Loucy (cell line): ENCODE results near the gene DENND5A.

ENCODE experiments used
- H2AFZ ChIP-seq: fragments of 200-600 bp; sonication (generic); 2 replicates; pipeline ENCODE4 v1.6.0; 2016; ENCODE audit warnings: antibody characterized with exemption, mild to moderate bottlenecking, low read length, moderate library complexity
- H3F3A ChIP-seq: fragments of 200-600 bp; 2 replicates; pipeline ENCODE4 v1.6.0; 2016; ENCODE audit warnings: antibody characterized with exemption, low read depth, mild to moderate bottlenecking
- H3K27me3 ChIP-seq: fragments of 200-600 bp; sonication (generic); 2 replicates; pipeline ENCODE4 v1.6.1; 2014; ENCODE audit warnings: low read length, mild to moderate bottlenecking; ENCODE audit not compliant: insufficient read depth, poor library complexity, severe bottlenecking
- H3K36me3 ChIP-seq: fragments of 200-600 bp; sonication (generic); 2 replicates; pipeline ENCODE4 v1.6.1; 2016; ENCODE audit warnings: low read length; ENCODE audit not compliant: insufficient read depth
- H3K4me1 ChIP-seq: fragments of 200-600 bp; sonication (generic); 2 replicates; pipeline ENCODE4 v1.5.1; 2014; ENCODE audit warnings: low read length, mild to moderate bottlenecking; ENCODE audit not compliant: insufficient read depth, poor library complexity, severe bottlenecking
- H3K4me2 ChIP-seq: fragments of 200-600 bp; sonication (generic); 2 replicates; pipeline ENCODE4 v1.6.0; 2014; ENCODE audit warnings: antibody characterized with exemption, low read length, low read depth, mild to moderate bottlenecking; ENCODE audit not compliant: poor library complexity, severe bottlenecking
- H3K4me3 ChIP-seq: fragments of 200-600 bp; sonication (generic); 2 replicates; pipeline ENCODE4 v1.5.1; 2014; ENCODE audit warnings: low read length, mild to moderate bottlenecking, mixed read lengths; ENCODE audit not compliant: poor library complexity, severe bottlenecking
- H3K79me2 ChIP-seq: fragments of 200-600 bp; sonication (generic); 2 replicates; pipeline ENCODE4 v1.6.1; 2014; ENCODE audit warnings: low read length; ENCODE audit not compliant: insufficient read depth
- H3K9ac ChIP-seq: fragments of 200-600 bp; sonication (generic); 2 replicates; pipeline ENCODE4 v1.6.0; 2014; ENCODE audit warnings: mild to moderate bottlenecking, low read depth, low read length, moderate library complexity; ENCODE audit not compliant: poor library complexity, severe bottlenecking
- H3K9me2 ChIP-seq: fragments of 200-600 bp; sonication (generic); replicated peaks from 2 replicates; pipeline ENCODE4 v1.6.1; 2016; ENCODE audit warnings: low read depth, low read length, mixed read lengths
- H3K9me3 ChIP-seq: fragments of 200-600 bp; sonication (generic); 2 replicates; pipeline ENCODE4 v1.6.1; 2014; ENCODE audit warnings: mild to moderate bottlenecking, antibody characterized with exemption, low read length, low read depth; ENCODE audit not compliant: insufficient read depth
- H4K20me1 ChIP-seq: fragments of 200-600 bp; sonication (generic); 2 replicates; pipeline ENCODE4 v1.6.0; 2014; ENCODE audit warnings: antibody characterized with exemption, low read length, mild to moderate bottlenecking; ENCODE audit not compliant: insufficient read depth, poor library complexity, severe bottlenecking
- CTCF ChIP-seq: fragments of 200-600 bp; sonication (generic); conservative IDR thresholded peaks from 2 replicates; pipeline ENCODE4 v1.5.1; 2014; ENCODE audit warnings: mild to moderate bottlenecking, antibody characterized with exemption, low read length
- EZH2phosphoT487 ChIP-seq: fragments of 200-600 bp; IDR thresholded peaks from 2 replicates; pipeline ENCODE4 v1.6.1; 2018; ENCODE audit warnings: antibody characterized with exemption, mild to moderate bottlenecking, moderate library complexity, borderline replicate concordance

DENND5A gene

GRCh38 chr11:9280655-9281301, 15.6 kb upstream of the DENND5A start:
- Histone ChIP-seq H3K79me2 (no peaks in the 10 kb centered on the region), H3K4me3 (peak overlapping the region; percentile 59), H3K9ac (peak overlapping the region; percentile 32), H3F3A (no peaks in the 10 kb centered on the region), H3K4me1 (peaks cover 11% of the 10 kb centered on the region), H2AFZ (no peak overlapping the region), H3K36me3 (no peaks in the 10 kb centered on the region; the same call in 1 of the 2 replicates), H4K20me1 (peaks cover 4% of the 10 kb centered on the region), H3K4me2 (peak overlapping the region; percentile 73), H3K27me3 (no peaks in the 10 kb centered on the region), H3K9me3 (no peaks in the 10 kb centered on the region), H3K9me2 (no peaks in the 10 kb centered on the region)
- no peak for TF ChIP-seq EZH2phosphoT487
- TF ChIP-seq CTCF = no peak

GRCh38 chr11:9277176-9277575, 12.0 kb upstream of the DENND5A start:
- no peaks in the 10 kb centered on the region for H3K79me2 ChIP-seq
- H4K20me1 ChIP-seq = peaks cover 4% of the 10 kb centered on the region
- no peak overlapping the region for H2AFZ ChIP-seq
- no peaks in the 10 kb centered on the region for H3K9me2 ChIP-seq
- H3K4me3 ChIP-seq = no peak overlapping the region
- no peaks in the 10 kb centered on the region for H3K36me3 ChIP-seq
- TF ChIP-seq EZH2phosphoT487 (no peak), CTCF (no peak)
- no peaks in the 10 kb centered on the region for H3F3A ChIP-seq
- H3K4me2 ChIP-seq = no peak overlapping the region
- H3K27me3 ChIP-seq = no peaks in the 10 kb centered on the region
- peaks cover 11% of the 10 kb centered on the region for H3K4me1 ChIP-seq
- no peak overlapping the region for H3K9ac ChIP-seq
- H3K9me3 ChIP-seq = no peaks in the 10 kb centered on the region

DNA sequence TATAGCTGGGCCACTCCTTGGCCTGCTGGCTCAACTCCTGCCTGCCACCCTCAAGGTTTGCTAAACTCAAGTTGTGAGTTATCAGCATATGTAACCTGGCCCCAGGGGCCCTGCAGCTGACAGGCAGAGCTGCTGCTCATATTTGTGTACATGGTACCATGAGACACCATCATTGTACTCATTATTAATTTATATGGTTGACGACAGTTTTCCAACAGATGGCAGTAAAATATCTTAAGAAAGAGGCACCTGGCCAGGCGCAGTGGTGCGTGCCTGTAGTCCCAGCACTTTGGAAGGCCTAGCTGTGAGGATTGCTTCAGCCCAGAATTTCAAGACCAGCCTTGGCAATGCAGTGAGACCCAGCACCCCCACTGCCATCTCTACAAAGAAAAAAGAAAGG, 11.4 kb upstream of the DENND5A start:
- peaks cover 11% of the 10 kb centered on the region for H3K4me1 ChIP-seq
- no peaks in the 10 kb centered on the region for H3F3A ChIP-seq
- H3K9ac ChIP-seq = no peak overlapping the region
- H3K9me3 ChIP-seq = no peaks in the 10 kb centered on the region
- H3K4me3 ChIP-seq = no peak overlapping the region
- H2AFZ ChIP-seq = no peak overlapping the region
- no peaks in the 10 kb centered on the region for H3K36me3 ChIP-seq
- H3K79me2 ChIP-seq = no peaks in the 10 kb centered on the region
- no peak overlapping the region for H3K4me2 ChIP-seq
- H4K20me1 ChIP-seq = peaks cover 4% of the 10 kb centered on the region
- H3K27me3 ChIP-seq = no peaks in the 10 kb centered on the region
- no peak for TF ChIP-seq EZH2phosphoT487
- peak; percentile 44 for TF ChIP-seq CTCF
- H3K9me2 ChIP-seq = no peaks in the 10 kb centered on the region
